Measurements from ENCODE around the gene KCNK16.

The KCNK16 gene

DNA sequence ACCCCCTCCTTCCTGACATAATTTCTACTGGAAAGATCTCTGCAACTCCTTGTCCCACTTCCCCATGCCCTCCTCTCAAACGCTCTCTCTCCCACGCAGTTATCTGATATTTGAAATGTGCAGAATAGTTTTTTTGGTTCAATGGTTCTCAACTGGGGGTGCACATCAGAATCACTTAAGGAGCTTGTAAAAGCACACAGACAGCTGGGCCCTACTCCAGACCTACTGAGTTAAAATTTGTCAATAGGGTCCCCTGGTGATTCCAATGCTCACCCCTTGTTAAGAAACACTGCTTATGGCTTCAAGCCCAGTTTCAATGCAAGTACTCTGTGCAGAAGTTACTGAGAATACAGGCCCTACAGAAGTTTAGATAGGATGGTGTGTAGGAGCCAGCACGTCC is 45.2 kb upstream of the KCNK16 start:
- H3K36me3 ChIP-seq (ENCODE audit: insufficient read depth, low read length), result no peaks in the 10 kb centered on the region
- H3K4me3 ChIP-seq (ENCODE audit: low read length, poor library complexity, severe bottlenecking), result no peak overlapping the region
- no peak for TF ChIP-seq EZH2phosphoT487 (IDR thresholded peaks at IDR 0.05; ENCODE audit: borderline replicate concordance)
- TF ChIP-seq, protein P1, sequence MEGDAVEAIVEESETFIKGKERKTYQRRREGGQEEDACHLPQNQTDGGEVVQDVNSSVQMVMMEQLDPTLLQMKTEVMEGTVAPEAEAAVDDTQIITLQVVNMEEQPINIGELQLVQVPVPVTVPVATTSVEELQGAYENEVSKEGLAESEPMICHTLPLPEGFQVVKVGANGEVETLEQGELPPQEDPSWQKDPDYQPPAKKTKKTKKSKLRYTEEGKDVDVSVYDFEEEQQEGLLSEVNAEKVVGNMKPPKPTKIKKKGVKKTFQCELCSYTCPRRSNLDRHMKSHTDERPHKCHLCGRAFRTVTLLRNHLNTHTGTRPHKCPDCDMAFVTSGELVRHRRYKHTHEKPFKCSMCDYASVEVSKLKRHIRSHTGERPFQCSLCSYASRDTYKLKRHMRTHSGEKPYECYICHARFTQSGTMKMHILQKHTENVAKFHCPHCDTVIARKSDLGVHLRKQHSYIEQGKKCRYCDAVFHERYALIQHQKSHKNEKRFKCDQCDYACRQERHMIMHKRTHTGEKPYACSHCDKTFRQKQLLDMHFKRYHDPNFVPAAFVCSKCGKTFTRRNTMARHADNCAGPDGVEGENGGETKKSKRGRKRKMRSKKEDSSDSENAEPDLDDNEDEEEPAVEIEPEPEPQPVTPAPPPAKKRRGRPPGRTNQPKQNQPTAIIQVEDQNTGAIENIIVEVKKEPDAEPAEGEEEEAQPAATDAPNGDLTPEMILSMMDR (conservative IDR thresholded peaks at IDR 0.05; ENCODE audit: low read length), result no peak
- no peaks in the 10 kb centered on the region for H3K27me3 ChIP-seq (ENCODE audit: insufficient read depth, low read length, poor library complexity, severe bottlenecking)
- H3F3A ChIP-seq (ENCODE audit: low read depth), result no peaks in the 10 kb centered on the region
- no peaks in the 10 kb centered on the region for H4K20me1 ChIP-seq (ENCODE audit: insufficient read depth, low read length, poor library complexity, severe bottlenecking)
- H3K4me1 ChIP-seq (ENCODE audit: insufficient read depth, low read length, poor library complexity, severe bottlenecking), result no peaks in the 10 kb centered on the region
- no peaks in the 10 kb centered on the region for H3K9me2 ChIP-seq (replicated peaks; ENCODE audit: low read depth, low read length)
- no peak overlapping the region for H2AFZ ChIP-seq (ENCODE audit: low read length)
- no peaks in the 10 kb centered on the region for H3K9me3 ChIP-seq (ENCODE audit: insufficient read depth, low read depth, low read length)
- H3K79me2 ChIP-seq (ENCODE audit: insufficient read depth, low read length), result no peaks in the 10 kb centered on the region
- H3K9ac ChIP-seq (ENCODE audit: low read depth, low read length, poor library complexity, severe bottlenecking), result no peak overlapping the region
- H3K4me2 ChIP-seq (ENCODE audit: low read depth, low read length, poor library complexity, severe bottlenecking), result no peak overlapping the region

DNA sequence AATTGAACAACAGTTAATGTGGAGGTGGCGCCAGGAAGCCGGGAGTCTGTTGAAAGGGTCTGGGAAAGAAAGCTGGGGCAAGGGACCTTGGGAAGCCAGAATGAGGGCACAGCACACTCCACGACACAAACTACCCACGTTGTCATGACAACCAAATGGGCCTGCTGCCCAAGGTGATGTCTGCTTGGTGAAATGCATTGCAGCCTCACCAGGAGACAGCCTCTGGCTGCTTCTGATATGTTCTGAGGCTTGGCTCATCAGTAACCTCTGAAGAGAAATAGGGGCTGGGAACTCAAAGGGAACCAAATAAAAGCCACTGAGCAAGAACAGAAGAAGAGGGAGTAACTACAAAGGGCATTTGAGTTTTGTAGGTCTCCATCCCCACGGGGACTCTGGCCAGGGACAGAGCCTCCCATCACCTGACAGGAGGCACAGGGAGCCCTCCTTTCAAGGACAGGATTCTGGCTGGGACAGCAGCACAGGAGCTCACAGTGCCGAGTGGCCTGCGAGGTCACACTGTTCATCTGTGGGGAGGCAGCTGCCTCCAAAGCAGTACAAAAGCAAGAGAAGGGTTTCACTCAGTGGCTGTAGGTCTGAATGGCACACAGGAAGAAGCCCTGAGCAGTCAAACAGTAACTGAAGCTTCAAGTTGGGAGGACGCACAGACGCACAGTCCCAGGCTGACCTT is 44.6 kb upstream of the KCNK16 start:
- H3K36me3 ChIP-seq (ENCODE audit: insufficient read depth, low read length), result no peaks in the 10 kb centered on the region
- H3K79me2 ChIP-seq (ENCODE audit: insufficient read depth, low read length), result no peaks in the 10 kb centered on the region
- H3F3A ChIP-seq (ENCODE audit: low read depth), result no peaks in the 10 kb centered on the region
- H3K9me2 ChIP-seq (replicated peaks; ENCODE audit: low read depth, low read length), result no peaks in the 10 kb centered on the region
- H3K4me2 ChIP-seq (ENCODE audit: low read depth, low read length, poor library complexity, severe bottlenecking), result no peak overlapping the region
- no peak overlapping the region for H3K4me3 ChIP-seq (ENCODE audit: low read length, poor library complexity, severe bottlenecking)
- H3K27me3 ChIP-seq (ENCODE audit: insufficient read depth, low read length, poor library complexity, severe bottlenecking), result no peaks in the 10 kb centered on the region
- H3K4me1 ChIP-seq (ENCODE audit: insufficient read depth, low read length, poor library complexity, severe bottlenecking), result peaks cover 3% of the 10 kb centered on the region
- TF ChIP-seq, protein P1 (conservative IDR thresholded peaks at IDR 0.05; ENCODE audit: low read length), result no peak
- TF ChIP-seq EZH2phosphoT487 (IDR thresholded peaks at IDR 0.05; ENCODE audit: borderline replicate concordance), result no peak
- no peaks in the 10 kb centered on the region for H4K20me1 ChIP-seq (ENCODE audit: insufficient read depth, low read length, poor library complexity, severe bottlenecking)
- no peak overlapping the region for H3K9ac ChIP-seq (ENCODE audit: low read depth, low read length, poor library complexity, severe bottlenecking)
- H3K9me3 ChIP-seq (ENCODE audit: insufficient read depth, low read depth, low read length), result no peaks in the 10 kb centered on the region
- no peak overlapping the region for H2AFZ ChIP-seq (ENCODE audit: low read length)

DNA sequence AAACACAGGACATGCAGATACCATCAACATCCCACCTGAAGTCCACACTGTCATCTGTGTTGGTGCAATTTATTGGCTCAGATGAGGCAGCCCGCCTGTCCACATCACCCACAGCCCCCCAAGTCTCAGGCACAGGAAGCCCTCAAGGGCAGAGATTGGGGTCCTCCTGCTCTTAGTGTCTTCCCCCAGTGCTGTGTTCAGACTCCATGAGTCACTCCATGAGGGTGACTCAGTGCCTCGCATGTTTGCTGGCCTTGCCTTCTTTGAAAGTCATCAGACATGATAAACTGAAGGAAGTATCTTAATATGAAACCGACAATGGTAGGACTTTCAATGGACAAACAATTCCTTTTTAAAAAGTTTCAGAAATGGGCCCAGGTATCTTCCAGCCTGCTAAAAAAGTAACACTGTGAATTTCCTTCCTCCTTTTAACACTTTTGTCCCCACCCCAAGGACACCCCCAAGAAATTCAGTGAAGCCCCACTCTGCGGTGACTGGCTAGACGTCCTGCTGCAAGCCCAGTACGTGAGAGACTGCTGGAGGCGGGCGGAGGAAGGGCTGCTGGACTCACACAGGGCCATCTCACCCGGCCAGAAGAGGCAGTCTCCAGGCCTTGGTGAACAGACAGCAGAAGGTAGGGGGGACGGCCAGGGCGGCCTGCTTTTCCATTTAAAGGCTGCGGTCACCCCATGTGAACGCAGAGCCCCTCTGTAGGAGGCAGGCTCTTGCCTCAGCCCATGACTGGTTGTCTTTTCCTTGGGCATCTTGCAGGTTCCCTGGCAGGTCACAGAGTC is 43.0 kb upstream of the KCNK16 start:
- TF ChIP-seq, protein P1 (conservative IDR thresholded peaks at IDR 0.05; ENCODE audit: low read length), result no peak
- no peak for TF ChIP-seq EZH2phosphoT487 (IDR thresholded peaks at IDR 0.05; ENCODE audit: borderline replicate concordance)

More for the DNA sequence above, 43.0 kb upstream of the KCNK16 start:
- Histone ChIP-seq H3K9ac (ENCODE audit: low read depth, low read length, poor library complexity, severe bottlenecking) (no peak overlapping the region), H3K4me3 (ENCODE audit: low read length, poor library complexity, severe bottlenecking) (no peak overlapping the region), H3K36me3 (ENCODE audit: insufficient read depth, low read length) (no peaks in the 10 kb centered on the region), H4K20me1 (ENCODE audit: insufficient read depth, low read length, poor library complexity, severe bottlenecking) (no peaks in the 10 kb centered on the region), H3K27me3 (ENCODE audit: insufficient read depth, low read length, poor library complexity, severe bottlenecking) (no peaks in the 10 kb centered on the region), H3K9me3 (ENCODE audit: insufficient read depth, low read depth, low read length) (no peaks in the 10 kb centered on the region), H3K79me2 (ENCODE audit: insufficient read depth, low read length) (no peaks in the 10 kb centered on the region), H3K9me2 (replicated peaks; ENCODE audit: low read depth, low read length) (no peaks in the 10 kb centered on the region), H3K4me1 (ENCODE audit: insufficient read depth, low read length, poor library complexity, severe bottlenecking) (peaks cover 3% of the 10 kb centered on the region), H3F3A (ENCODE audit: low read depth) (no peaks in the 10 kb centered on the region), H3K4me2 (ENCODE audit: low read depth, low read length, poor library complexity, severe bottlenecking) (no peak overlapping the region), H2AFZ (ENCODE audit: low read length) (no peak overlapping the region)

Measured in Loucy (cell line).